ENCODE data around the gene MYO5C. TPM values are rescaled to one million over a fixed set of nuclear protein-coding genes. Genes with fewer than 3 reads are reported as not detected.

MYO5C gene
- polyA plus RNA-seq, 1 donor (not counting 4 experiments of a cell fraction or from before 2014, with no cell fraction given): 0.16 TPM

- TF ChIP-seq EZH2 (IDR thresholded peaks at IDR 0.05; ENCODE audit: low read length): no peak
- H2AFZ ChIP-seq (ENCODE audit: control insufficient read depth, low read length): no peak overlapping the region
- no peak for DNase-seq (ENCODE audit: low read depth, low spot score)
- no peak overlapping the region for H3K9ac ChIP-seq (ENCODE audit: control insufficient read depth, extremely low read depth, insufficient read depth, low read length)
- H3K4me3 ChIP-seq (ENCODE audit: control insufficient read depth in 2 of 3, extremely low read depth in 1 of 3, insufficient read depth in 2 of 3, low read depth in 1 of 3, low read length in 3 of 3): no peak overlapping the region
- no peaks in the 10 kb centered on the region for H3K9me3 ChIP-seq (ENCODE audit: control insufficient read depth, low read depth, low read length)
- H3K9me1 ChIP-seq (ENCODE audit: control insufficient read depth, extremely low read depth, insufficient read depth, low read length): no peaks in the 10 kb centered on the region
- no peak overlapping the region for H3K4me2 ChIP-seq (ENCODE audit: control insufficient read depth, extremely low read depth, insufficient read depth, low read depth, low read length)
- H4K20me1 ChIP-seq (ENCODE audit: control insufficient read depth, extremely low read depth, insufficient read depth, low read length): no peaks in the 10 kb centered on the region
- dilution Hi-C loops (cut with MboI; ENCODE audit: extremely low pct_ligation_motif_present, low sequenced_read_pairs): no loop called here
- H3K79me2 ChIP-seq (ENCODE audit: control insufficient read depth, insufficient read depth, low read length): no peaks in the 10 kb centered on the region
- no peak for FAIRE-seq
- H3K4me1 ChIP-seq (ENCODE audit: control insufficient read depth, extremely low read depth, insufficient read depth, low read length): peaks cover 2% of the 10 kb centered on the region
- no peaks in the 10 kb centered on the region for H3K27me3 ChIP-seq (ENCODE audit: control insufficient read depth, extremely low read depth, insufficient read depth, low read length)
- no peaks in the 10 kb centered on the region for H3K36me3 ChIP-seq (ENCODE audit: control insufficient read depth in 2 of 2, extremely low read depth in 1 of 2, insufficient read depth in 2 of 2, low read length in 2 of 2)
- no peak overlapping the region for H3K27ac ChIP-seq (ENCODE audit: control insufficient read depth, insufficient read depth, low read length)
Measured at GRCh38 chr15:52283281-52283680, 12.3 kb downstream of the MYO5C start.

GRCh38 chr15:52282418-52282817 lies 13.2 kb downstream of the MYO5C start:
- H2AFZ ChIP-seq (ENCODE audit: control insufficient read depth, low read length): no peak overlapping the region
- H3K9me3 ChIP-seq (ENCODE audit: control insufficient read depth, low read depth, low read length): no peaks in the 10 kb centered on the region
- H3K9me1 ChIP-seq (ENCODE audit: control insufficient read depth, extremely low read depth, insufficient read depth, low read length): no peaks in the 10 kb centered on the region
- dilution Hi-C loops (cut with MboI; ENCODE audit: extremely low pct_ligation_motif_present, low sequenced_read_pairs): no loop called here
- H3K4me2 ChIP-seq (ENCODE audit: control insufficient read depth, extremely low read depth, insufficient read depth, low read depth, low read length): no peak overlapping the region
- H3K79me2 ChIP-seq (ENCODE audit: control insufficient read depth, insufficient read depth, low read length): no peaks in the 10 kb centered on the region
- H3K27me3 ChIP-seq (ENCODE audit: control insufficient read depth, extremely low read depth, insufficient read depth, low read length): no peaks in the 10 kb centered on the region
- H4K20me1 ChIP-seq (ENCODE audit: control insufficient read depth, extremely low read depth, insufficient read depth, low read length): no peaks in the 10 kb centered on the region
- no peaks in the 10 kb centered on the region for H3K36me3 ChIP-seq (ENCODE audit: control insufficient read depth in 2 of 2, extremely low read depth in 1 of 2, insufficient read depth in 2 of 2, low read length in 2 of 2)
- DNase-seq (ENCODE audit: low read depth, low spot score): no peak
- no peak for FAIRE-seq
- no peak overlapping the region for H3K9ac ChIP-seq (ENCODE audit: control insufficient read depth, extremely low read depth, insufficient read depth, low read length)
- H3K4me3 ChIP-seq (ENCODE audit: control insufficient read depth in 2 of 3, extremely low read depth in 1 of 3, insufficient read depth in 2 of 3, low read depth in 1 of 3, low read length in 3 of 3): no peak overlapping the region
- H3K4me1 ChIP-seq (ENCODE audit: control insufficient read depth, extremely low read depth, insufficient read depth, low read length): peaks cover 2% of the 10 kb centered on the region
- no peak overlapping the region for H3K27ac ChIP-seq (ENCODE audit: control insufficient read depth, insufficient read depth, low read length)
- TF ChIP-seq EZH2 (IDR thresholded peaks at IDR 0.05; ENCODE audit: low read length) (no peak), CTCF (optimal IDR thresholded peaks at IDR 0.05 in 1 of 3, IDR thresholded peaks at IDR 0.05 in 1 of 3, conservative IDR thresholded peaks at IDR 0.05 in 1 of 3; ENCODE audit: extremely low read depth in 1 of 3, insufficient read depth in 2 of 3, low read length in 3 of 3) (no peak)

Measured in keratinocyte (primary cell).